HUES48 (cell line): ENCODE data around the gene RETSAT.
"Not testable (repeated sequence)": the region's sequence is repeated elsewhere in the genome, so short reads cannot be mapped to it uniquely, and the experiment has no call there.

Experiments used
- H3K27ac ChIP-seq: one replicate; pipeline ENCODE4 v1.7.0; 2013; ENCODE audit warnings: low read depth, low read length, inconsistent platforms
- H3K27me3 ChIP-seq: 2 replicates; pipeline ENCODE4 v1.6.1; 2013; ENCODE audit warnings: mild to moderate bottlenecking, low read length; ENCODE audit not compliant: control insufficient read depth, insufficient read depth
- H3K36me3 ChIP-seq: 2 replicates; pipeline ENCODE4 v1.6.1; 2013; ENCODE audit warnings: low read length; ENCODE audit not compliant: control insufficient read depth, insufficient read depth
- H3K4me1 ChIP-seq: 2 replicates; pipeline ENCODE4 v1.6.1; 2013; ENCODE audit warnings: mild to moderate bottlenecking, low read length; ENCODE audit not compliant: control insufficient read depth, insufficient read depth
- H3K4me3 ChIP-seq: 2 replicates; pipeline ENCODE4 v1.5.1; 2013; ENCODE audit warnings: mild to moderate bottlenecking, low read depth, low read length
- H3K9ac ChIP-seq: 2 replicates; pipeline ENCODE4 v1.6.1; 2013; ENCODE audit warnings: mild to moderate bottlenecking, low read depth, low read length, moderate library complexity
- H3K9me3 ChIP-seq: 2 replicates; pipeline ENCODE4 v1.6.1; 2013; ENCODE audit warnings: low read length; ENCODE audit not compliant: control insufficient read depth, insufficient read depth

The RETSAT gene

DNA sequence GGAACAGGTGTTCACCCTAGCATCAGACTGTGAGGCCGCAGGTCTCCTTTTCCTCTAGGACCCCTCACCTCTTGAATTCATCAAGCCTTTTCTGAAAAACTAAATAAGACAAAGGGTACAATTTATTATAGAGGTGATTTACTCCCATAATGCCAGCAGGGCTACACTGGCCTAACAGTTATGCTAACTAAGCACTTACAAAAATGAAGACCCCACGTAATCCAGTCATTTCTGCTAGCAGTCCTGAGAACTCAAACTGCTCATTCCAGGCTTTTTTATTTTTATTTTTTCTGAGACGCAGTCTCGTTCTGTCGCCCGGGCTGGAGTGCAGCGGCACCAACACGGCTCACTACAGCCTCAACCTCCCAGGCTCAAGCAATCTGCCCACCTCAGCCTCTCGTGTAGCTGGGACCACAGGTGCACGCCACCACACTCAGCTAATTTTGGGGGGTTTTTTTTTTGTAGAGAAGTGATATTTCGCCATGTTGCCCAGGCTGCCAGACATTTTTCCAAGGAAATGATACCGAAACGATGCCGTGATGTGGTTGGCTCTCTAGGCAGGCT is 41.7 kb upstream of the RETSAT start:
- Histone ChIP-seq H3K9ac (no peak overlapping the region), H3K27ac (no peak overlapping the region), H3K27me3 (no peaks in the 10 kb centered on the region)

DNA sequence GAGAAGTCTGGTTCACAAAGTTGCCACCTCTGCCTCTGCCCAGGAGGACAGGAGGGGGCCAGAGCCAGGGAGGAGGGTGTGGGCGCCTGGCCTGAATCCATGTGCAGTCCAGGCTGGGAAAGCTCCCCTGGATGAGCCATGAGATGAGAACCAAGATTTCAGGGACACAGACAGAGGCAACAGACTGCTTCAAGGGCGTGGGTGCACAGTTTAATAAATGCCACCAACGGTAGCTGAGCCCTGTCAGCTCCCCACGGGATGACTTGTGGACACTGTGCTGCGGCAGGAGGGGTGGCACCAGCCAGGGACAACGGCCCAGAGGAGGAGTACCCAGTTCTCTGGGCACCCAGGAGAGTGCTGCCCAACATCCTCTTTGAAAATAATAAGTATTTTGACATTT is 40.6 kb upstream of the RETSAT start:
- no peak overlapping the region for H3K9ac ChIP-seq
- H3K9me3 ChIP-seq = no peaks in the 10 kb centered on the region
- no peaks in the 10 kb centered on the region for H3K4me1 ChIP-seq
- no peak overlapping the region for H3K4me3 ChIP-seq
- no peak overlapping the region for H3K27ac ChIP-seq
- H3K36me3 ChIP-seq = peaks cover 27% of the 10 kb centered on the region
- no peaks in the 10 kb centered on the region for H3K27me3 ChIP-seq

More for the DNA sequence above, 41.7 kb upstream of the RETSAT start:
- peaks cover 36% of the 10 kb centered on the region for H3K36me3 ChIP-seq
- H3K4me1 ChIP-seq = no peaks in the 10 kb centered on the region
- no peak overlapping the region for H3K4me3 ChIP-seq
- H3K9me3 ChIP-seq = no peaks in the 10 kb centered on the region

DNA sequence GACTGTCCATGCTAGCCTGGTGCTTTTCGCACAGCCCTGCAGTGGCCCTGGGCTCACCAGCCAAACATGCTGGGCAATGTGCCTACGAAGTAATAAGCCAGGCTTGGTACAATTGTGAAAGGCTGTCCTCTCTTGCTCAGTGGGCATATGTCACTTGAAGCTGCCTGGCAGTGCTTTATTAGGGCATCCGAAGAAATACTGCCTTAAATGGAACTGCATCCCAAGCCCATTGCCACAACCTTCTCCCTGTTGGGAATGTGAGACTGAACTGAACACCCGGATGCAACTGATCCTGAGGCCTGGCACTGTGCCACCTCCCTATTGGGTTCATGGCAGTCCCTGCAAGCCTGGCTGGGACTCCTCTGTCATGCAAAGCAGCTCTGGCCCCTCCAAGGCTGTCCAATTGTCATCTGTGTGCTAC is 39.9 kb upstream of the RETSAT start:
- Histone ChIP-seq H3K36me3 (peaks cover 25% of the 10 kb centered on the region), H3K9ac (no peak overlapping the region), H3K4me1 (no peaks in the 10 kb centered on the region), H3K4me3 (no peak overlapping the region), H3K27me3 (no peaks in the 10 kb centered on the region), H3K27ac (no peak overlapping the region), H3K9me3 (no peaks in the 10 kb centered on the region)

DNA sequence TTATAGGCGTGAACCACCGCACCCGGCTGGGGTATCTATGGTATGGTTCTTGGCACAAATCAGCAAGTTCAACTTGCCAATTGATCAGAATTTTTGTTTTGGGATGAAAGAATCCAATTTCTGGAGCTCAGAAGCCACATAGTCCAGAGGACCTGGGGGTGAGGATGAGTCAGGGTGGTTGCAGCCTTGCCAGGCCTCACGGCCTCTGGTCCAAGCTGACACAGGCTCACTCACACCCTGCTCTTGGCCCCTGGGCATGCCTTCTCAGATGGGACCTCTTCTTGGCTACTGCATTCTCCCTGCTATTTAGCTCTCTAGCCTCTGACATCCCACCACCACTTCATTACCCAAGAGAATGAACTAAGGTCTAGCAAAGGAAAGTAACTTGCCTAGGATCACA is 39.5 kb upstream of the RETSAT start:
- Histone ChIP-seq H3K9me3 (no peaks in the 10 kb centered on the region), H3K4me1 (peaks cover 2% of the 10 kb centered on the region; the same call in 1 of the 2 replicates), H3K4me3 (no peak overlapping the region), H3K27me3 (no peaks in the 10 kb centered on the region), H3K9ac (no peak overlapping the region), H3K27ac (no peak overlapping the region), H3K36me3 (peaks cover 25% of the 10 kb centered on the region)

DNA sequence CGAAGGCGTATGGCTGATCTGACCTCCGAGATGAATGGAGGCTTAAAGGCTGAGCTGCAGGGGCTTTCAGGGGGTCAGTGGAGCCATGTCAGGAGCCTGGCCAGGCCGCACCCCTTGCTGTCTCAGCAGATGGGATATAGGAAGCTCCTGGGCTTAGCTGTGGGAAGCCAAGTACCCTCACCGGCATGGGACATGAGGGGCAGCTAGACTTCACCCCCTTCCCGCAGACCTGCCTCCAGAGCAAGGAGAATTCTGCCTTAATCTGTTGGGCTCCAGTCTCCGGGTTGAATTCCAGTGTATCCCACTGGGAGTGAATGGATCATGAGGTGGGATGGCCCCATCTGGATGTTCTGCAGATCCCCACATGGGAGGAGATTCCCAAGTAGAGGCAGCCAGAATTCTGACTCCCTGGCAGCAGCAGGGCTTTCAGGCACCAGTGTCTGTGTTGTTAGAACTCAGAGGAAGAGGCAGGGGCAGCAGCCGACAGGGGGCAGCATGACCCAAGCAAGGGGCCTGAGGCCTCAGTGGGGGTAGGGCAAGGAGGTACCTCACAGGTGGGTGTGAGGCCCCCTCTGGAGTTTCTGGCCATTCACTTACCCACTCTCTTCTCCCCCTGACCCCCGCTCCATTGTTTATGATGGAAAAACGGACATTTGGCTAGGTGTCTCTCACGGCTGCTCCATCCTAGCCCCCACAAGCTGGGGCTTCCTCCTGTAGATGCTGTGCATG is 36.8 kb upstream of the RETSAT start:
- peaks cover 20% of the 10 kb centered on the region for H3K36me3 ChIP-seq
- peaks cover 5% of the 10 kb centered on the region; the same call in 1 of the 2 replicates for H3K4me1 ChIP-seq
- H3K27me3 ChIP-seq = no peaks in the 10 kb centered on the region
- no peak overlapping the region for H3K9ac ChIP-seq
- H3K27ac ChIP-seq = no peak overlapping the region
- H3K4me3 ChIP-seq = no peak overlapping the region
- no peaks in the 10 kb centered on the region for H3K9me3 ChIP-seq

DNA sequence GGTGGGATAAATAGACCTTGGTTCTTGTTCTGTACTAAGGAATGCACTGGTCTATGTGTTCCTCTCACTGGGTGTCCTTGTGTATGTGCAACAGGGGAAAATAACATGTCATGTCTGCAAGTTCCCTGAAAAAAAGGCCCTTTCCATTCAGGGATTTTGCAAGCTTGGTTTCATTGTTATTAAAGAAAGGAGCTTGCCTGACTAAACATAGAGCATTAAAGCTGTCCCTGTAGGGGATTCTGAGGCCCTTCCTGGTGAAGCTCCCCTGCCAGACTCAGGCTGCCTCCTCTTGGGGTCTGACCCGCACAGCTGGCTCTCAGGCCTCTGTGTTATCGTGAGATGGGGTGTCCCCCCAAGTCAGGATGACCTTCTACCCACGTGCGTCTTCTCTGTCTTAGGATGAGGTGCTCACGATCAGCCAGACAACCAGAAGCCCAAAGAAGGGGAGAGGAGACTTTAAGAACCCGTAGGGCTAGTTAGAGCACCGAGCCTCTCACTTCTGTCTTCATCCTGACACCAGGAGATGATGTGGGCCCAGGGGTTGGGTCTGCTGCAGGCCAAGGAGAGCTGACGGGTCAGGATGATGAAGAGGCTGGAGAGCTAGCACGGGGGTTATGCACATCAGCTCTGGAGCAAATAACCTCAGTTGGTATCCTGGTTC is 34.7 kb upstream of the RETSAT start:
- peaks cover 5% of the 10 kb centered on the region; the same call in 1 of the 2 replicates for H3K4me1 ChIP-seq
- H3K9me3 ChIP-seq = no peaks in the 10 kb centered on the region
- no peaks in the 10 kb centered on the region for H3K27me3 ChIP-seq
- no peak overlapping the region for H3K4me3 ChIP-seq
- H3K36me3 ChIP-seq = peaks cover 13% of the 10 kb centered on the region
- no peak overlapping the region for H3K27ac ChIP-seq
- H3K9ac ChIP-seq = no peak overlapping the region

DNA sequence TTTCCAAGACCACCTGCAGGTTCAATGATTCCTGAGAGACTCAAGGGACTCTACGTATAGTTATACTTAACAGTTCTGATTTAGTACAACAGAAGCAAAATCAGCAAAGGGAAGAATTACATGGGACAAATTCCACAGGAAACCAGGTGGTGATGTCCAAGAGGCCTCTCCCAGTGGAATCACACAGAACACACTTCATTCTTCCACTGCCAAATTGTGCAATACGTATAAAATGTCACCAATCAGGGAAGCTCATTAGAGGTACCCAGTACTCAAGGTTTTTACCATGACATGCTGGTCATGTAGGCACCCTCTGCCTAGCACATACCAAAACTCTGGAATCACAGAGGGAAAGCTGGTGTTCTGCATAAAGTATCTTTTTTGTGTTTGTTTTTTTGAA is 33.4 kb upstream of the RETSAT start:
- no peaks in the 10 kb centered on the region for H3K27me3 ChIP-seq
- H3K4me1 ChIP-seq = peaks cover 9% of the 10 kb centered on the region; the same call in 1 of the 2 replicates
- peaks cover 13% of the 10 kb centered on the region for H3K36me3 ChIP-seq
- H3K9ac ChIP-seq = no peak overlapping the region
- no peak overlapping the region for H3K27ac ChIP-seq
- H3K9me3 ChIP-seq = no peaks in the 10 kb centered on the region
- no peak overlapping the region for H3K4me3 ChIP-seq

DNA sequence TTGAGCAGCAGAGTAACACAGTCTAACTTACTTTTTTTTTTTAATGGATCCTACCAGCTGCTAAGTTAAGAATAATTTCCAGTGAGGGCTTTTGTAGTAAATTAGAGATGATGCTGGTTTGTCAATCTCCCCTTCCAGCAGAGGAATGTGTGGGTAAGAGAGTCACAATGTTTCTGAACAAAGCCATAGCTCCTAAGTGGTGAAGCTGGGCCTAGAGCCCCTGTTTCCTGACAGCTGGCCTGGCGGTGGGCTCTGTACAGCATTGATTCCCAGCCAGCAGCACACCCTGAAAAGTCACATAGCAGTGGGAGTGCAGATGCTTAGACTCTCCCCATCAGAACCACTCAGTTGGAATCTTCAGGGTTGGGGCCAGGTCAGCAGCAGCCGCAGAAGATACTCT is 31.4 kb upstream of the RETSAT start:
- H3K27me3 ChIP-seq = no peaks in the 10 kb centered on the region
- H3K9ac ChIP-seq = no peak overlapping the region
- peaks cover 9% of the 10 kb centered on the region; the same call in 1 of the 2 replicates for H3K4me1 ChIP-seq
- no peak overlapping the region for H3K27ac ChIP-seq
- H3K9me3 ChIP-seq = no peaks in the 10 kb centered on the region
- H3K4me3 ChIP-seq = no peak overlapping the region
- H3K36me3 ChIP-seq = peaks cover 13% of the 10 kb centered on the region

DNA sequence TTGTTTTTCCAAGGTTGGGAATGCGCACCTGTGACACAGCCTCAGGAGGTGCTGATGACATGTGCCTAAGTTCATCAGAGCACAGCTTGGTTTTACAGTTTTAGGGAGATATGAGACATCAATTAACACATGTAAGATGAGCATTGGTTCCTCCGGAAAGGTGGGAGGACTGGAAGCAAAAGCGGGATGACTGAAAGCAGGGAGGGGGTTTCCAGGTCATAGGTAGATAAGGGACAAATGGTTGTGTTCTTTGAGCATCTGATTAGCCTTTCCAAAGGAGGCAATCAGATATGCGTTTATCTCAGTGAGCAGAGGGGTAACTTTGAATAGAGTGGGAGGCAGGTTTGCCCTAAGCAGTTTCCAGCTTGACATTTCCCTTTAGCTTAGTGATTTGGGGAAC is 29.5 kb upstream of the RETSAT start:
- peaks cover 7% of the 10 kb centered on the region for H3K9me3 ChIP-seq
- H3K4me3 ChIP-seq = no peak overlapping the region
- H3K9ac ChIP-seq = no peak overlapping the region
- peaks cover 16% of the 10 kb centered on the region for H3K36me3 ChIP-seq
- H3K4me1 ChIP-seq = peaks cover 6% of the 10 kb centered on the region; the same call in 1 of the 2 replicates
- H3K27me3 ChIP-seq = no peaks in the 10 kb centered on the region
- no peak overlapping the region for H3K27ac ChIP-seq

DNA sequence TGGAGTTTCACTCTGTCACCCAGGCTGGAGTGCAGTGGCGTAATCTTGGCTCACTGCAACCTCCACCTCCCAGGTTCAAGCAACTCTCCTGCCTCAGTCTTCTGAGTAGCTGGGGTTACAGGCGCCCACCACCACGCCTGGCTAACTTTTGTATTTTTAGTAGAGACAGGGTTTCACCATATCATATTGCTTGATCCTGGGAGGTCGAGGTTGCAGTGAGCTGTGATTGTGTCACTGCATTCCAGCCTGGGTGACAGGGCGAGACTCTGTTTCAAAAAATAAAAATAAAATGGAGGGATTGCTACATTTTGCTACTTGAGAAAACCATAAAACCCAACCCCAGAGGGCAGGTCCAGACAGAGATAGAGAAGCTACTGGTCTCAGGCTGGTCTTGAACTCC is 28.8 kb upstream of the RETSAT start:
- H3K27me3 ChIP-seq, H3K36me3 ChIP-seq, H3K4me1 ChIP-seq, H3K9me3 ChIP-seq, H3K4me3 ChIP-seq, H3K9ac ChIP-seq, H3K27ac ChIP-seq: not testable (repeated sequence)

DNA sequence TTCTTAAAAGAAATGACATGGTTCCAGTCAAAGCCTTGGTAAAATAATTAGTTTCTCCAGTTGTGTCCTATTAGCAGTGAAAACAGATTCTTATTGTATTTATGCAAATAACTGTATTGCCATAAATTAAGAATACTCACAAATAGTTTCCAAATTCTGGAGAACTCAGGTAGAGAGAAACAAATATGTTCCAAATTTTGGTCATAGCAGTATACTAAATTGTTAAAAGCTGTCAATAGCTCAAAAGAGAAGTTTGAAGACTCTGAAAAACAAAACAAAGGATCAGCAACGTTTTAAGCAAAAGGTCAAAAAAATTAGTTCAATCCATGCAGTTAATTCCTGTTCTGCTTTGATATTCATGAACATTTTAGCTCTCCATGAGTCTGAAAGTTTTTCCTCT is 25.7 kb upstream of the RETSAT start:
- Histone ChIP-seq H3K9ac (no peak overlapping the region), H3K36me3 (peaks cover 5% of the 10 kb centered on the region; the same call in 1 of the 2 replicates), H3K9me3 (peaks cover 7% of the 10 kb centered on the region), H3K4me3 (no peak overlapping the region), H3K27me3 (no peaks in the 10 kb centered on the region), H3K4me1 (peaks cover 4% of the 10 kb centered on the region; the same call in 1 of the 2 replicates), H3K27ac (no peak overlapping the region)
